IMR-90 (cell line): ENCODE measurements around the gene RAB20. TPM values are rescaled to one million over a fixed set of nuclear protein-coding genes. Genes with fewer than 3 reads are reported as not detected.

Source experiments
- ATAC-seq: fragments of 200-7000 bp; cut with Tn5 transposase; 2 replicates; pipeline ENCODE4 v1.9.1; 2020; ENCODE audit warnings: low read depth, mild to moderate bottlenecking, moderate library complexity
- BruUV-seq: library from RNA; stranded (reverse); fragments of 400-500 nt; replicated peaks from 2 replicates; lab custom pipeline; 2021; lab: Mats Ljungman, UMichigan
- CTCF ChIA-PET: fragments of 300-600 bp; formaldehyde crosslinking; extraction: SDS; loops from one replicate; lab custom pipeline; 2021; ENCODE audit warnings: antibody characterized with exemption; lab: Yijun Ruan, JAX
- POLR2A ChIA-PET: fragments of 300-600 bp; sonication (Branson Sonifier 250); formaldehyde crosslinking; loops from one replicate; lab custom pipeline; 2022; ENCODE audit warnings: antibody characterized with exemption; ENCODE audit not compliant: unreplicated experiment; lab: Charles Lee
- DNase-seq: peaks from one replicate; pipeline ENCODE4 v3.0.0; 2013
- H2AFZ ChIP-seq: replicated peaks from 2 replicates; pipeline ENCODE3; 2013; ENCODE audit warnings: low read length, mild to moderate bottlenecking; ENCODE audit not compliant: poor library complexity
- H2AK5ac ChIP-seq: 2 replicates; pipeline ENCODE4 v1.6.1; 2013; ENCODE audit warnings: low read depth, low read length, inconsistent platforms
- H2AK9ac ChIP-seq: replicated peaks from 2 replicates; pipeline ENCODE3; 2013; ENCODE audit warnings: mild to moderate bottlenecking, low read depth, low read length, moderate library complexity; ENCODE audit not compliant: poor library complexity
- H2BK120ac ChIP-seq: 2 replicates; pipeline ENCODE4 v1.6.1; 2013; ENCODE audit warnings: low read depth, low read length, inconsistent platforms
- H2BK15ac ChIP-seq: 3 replicates; pipeline ENCODE4 v1.6.1; 2013; ENCODE audit warnings: low read depth, low read length, inconsistent platforms
- H2BK20ac ChIP-seq: 2 replicates; pipeline ENCODE4 v1.6.1; 2013; ENCODE audit warnings: low read depth, mild to moderate bottlenecking, inconsistent platforms, low read length, moderate library complexity
- H2BK5ac ChIP-seq: 2 replicates; pipeline ENCODE4 v1.6.1; 2013; ENCODE audit warnings: mild to moderate bottlenecking, low read depth, low read length, inconsistent platforms; ENCODE audit not compliant: poor library complexity, severe bottlenecking
- H3K14ac ChIP-seq: replicated peaks from 2 replicates; pipeline ENCODE4 v1.6.1; 2013; ENCODE audit warnings: low read depth, low read length, inconsistent platforms
- H3K18ac ChIP-seq: 2 replicates; pipeline ENCODE4 v1.6.1; 2013; ENCODE audit warnings: low read depth, low read length, control low read depth
- H3K23ac ChIP-seq: 2 replicates; pipeline ENCODE4 v1.6.1; 2013; ENCODE audit warnings: low read depth, low read length, inconsistent platforms
- H3K27ac ChIP-seq: 2 replicates; pipeline ENCODE4 v1.5.1; 2013; ENCODE audit warnings: mild to moderate bottlenecking, control low read depth, low read length; ENCODE audit not compliant: insufficient read depth
- H3K27me3 ChIP-seq: 2 replicates; pipeline ENCODE4 v1.6.1; 2013; ENCODE audit warnings: low read length; ENCODE audit not compliant: control insufficient read depth, insufficient read depth
- H3K36me3 ChIP-seq: 2 replicates; pipeline ENCODE4 v1.6.1; 2013; ENCODE audit warnings: low read length, mixed read lengths; ENCODE audit not compliant: control insufficient read depth, insufficient read depth
- H3K4ac ChIP-seq: 2 replicates; pipeline ENCODE4 v1.6.1; 2013; ENCODE audit warnings: low read depth, low read length, inconsistent platforms
- H3K4me1 ChIP-seq: 2 replicates; pipeline ENCODE4 v1.6.1; 2013; ENCODE audit warnings: low read length, mixed read lengths; ENCODE audit not compliant: control insufficient read depth, insufficient read depth
- H3K4me2 ChIP-seq: 2 replicates; pipeline ENCODE4 v1.6.1; 2013; ENCODE audit warnings: low read depth, mild to moderate bottlenecking, control low read depth, low read length, moderate library complexity
- H3K4me3 ChIP-seq: 2 replicates; pipeline ENCODE4 v1.5.1; 2013; ENCODE audit warnings: low read depth, mild to moderate bottlenecking, control low read depth, low read length, moderate library complexity; ENCODE audit not compliant: insufficient read depth
- H3K56ac ChIP-seq: 2 replicates; pipeline ENCODE4 v1.6.1; 2013; ENCODE audit warnings: low read length, inconsistent platforms; ENCODE audit not compliant: insufficient read depth; ENCODE audit errors: extremely low read depth
- H3K79me1 ChIP-seq, 2 experiments: 2 replicates each; pipeline ENCODE4 v1.6.1; 2013; ENCODE audit warnings: low read length in 2 of 2, inconsistent platforms in 1 of 2, low read depth in 1 of 2
- H3K9ac ChIP-seq: 2 replicates; pipeline ENCODE4 v1.6.1; 2013; ENCODE audit warnings: low read depth, low read length, control low read depth
- H3K9me1 ChIP-seq: 2 replicates; pipeline ENCODE4 v1.6.1; 2013; ENCODE audit warnings: low read length, inconsistent platforms; ENCODE audit not compliant: insufficient read depth
- H3K9me3 ChIP-seq: 2 replicates; pipeline ENCODE4 v1.6.1; 2013; ENCODE audit warnings: low read length; ENCODE audit not compliant: control insufficient read depth, insufficient read depth
- H4K20me1 ChIP-seq: 2 replicates; pipeline ENCODE4 v1.6.1; 2013; ENCODE audit warnings: low read length, inconsistent platforms; ENCODE audit not compliant: insufficient read depth
- H4K5ac ChIP-seq: 2 replicates; pipeline ENCODE4 v1.6.1; 2013; ENCODE audit warnings: mild to moderate bottlenecking, low read depth, low read length, control low read depth
- H4K8ac ChIP-seq, 2 experiments: 2 replicates each; pipeline ENCODE4 v1.6.1; 2013; ENCODE audit warnings: low read depth in 2 of 2, low read length in 2 of 2, control low read depth in 1 of 2, inconsistent platforms in 1 of 2
- H4K91ac ChIP-seq: 2 replicates; pipeline ENCODE4 v1.6.1; 2013; ENCODE audit warnings: low read depth, low read length, inconsistent platforms; ENCODE audit not compliant: insufficient read depth
- BHLHE40 ChIP-seq: fragments of 150-350 bp; IDR thresholded peaks from 2 replicates; pipeline ENCODE4 v1.6.1; 2016; ENCODE audit warnings: mild to moderate bottlenecking, low read depth, low read length
- CEBPB ChIP-seq: IDR thresholded peaks from 2 replicates; pipeline ENCODE4 v1.6.1; 2012; ENCODE audit warnings: low read depth, low read length, improper control_type of control experiment
- CHD1 ChIP-seq: IDR thresholded peaks from 2 replicates; pipeline ENCODE4 v1.6.1; 2012; ENCODE audit warnings: low read depth, low read length, improper control_type of control experiment
- MAFK ChIP-seq: IDR thresholded peaks from 2 replicates; pipeline ENCODE4 v1.6.1; 2012; ENCODE audit warnings: low read depth, low read length, improper control_type of control experiment
- MAZ ChIP-seq: IDR thresholded peaks from 2 replicates; pipeline ENCODE4 v1.6.1; 2012; ENCODE audit warnings: low read depth, mild to moderate bottlenecking, low read length, improper control_type of control experiment, moderate library complexity, borderline replicate concordance
- MXI1 ChIP-seq: IDR thresholded peaks from 2 replicates; pipeline ENCODE4 v1.6.1; 2012; ENCODE audit warnings: low read depth, mild to moderate bottlenecking, low read length, moderate library complexity, borderline replicate concordance
- NFE2L2 ChIP-seq: fragments of 150-350 bp; IDR thresholded peaks from 2 replicates; pipeline ENCODE4 v1.6.1; 2016; ENCODE audit warnings: low read depth, mild to moderate bottlenecking, low read length
- POLR2A ChIP-seq: IDR thresholded peaks from 2 replicates; pipeline ENCODE4 v1.6.1; 2012; ENCODE audit warnings: mild to moderate bottlenecking, low read depth, low read length
- RCOR1 ChIP-seq: IDR thresholded peaks from 2 replicates; pipeline ENCODE4 v1.6.1; 2012; ENCODE audit warnings: mild to moderate bottlenecking, low read length, improper control_type of control experiment; ENCODE audit not compliant: insufficient replicate concordance
- RFX5 ChIP-seq: IDR thresholded peaks from 2 replicates; pipeline ENCODE4 v1.8.0; 2012; ENCODE audit warnings: low read depth, mild to moderate bottlenecking, low read length, moderate library complexity
- SMC3 ChIP-seq: fragments of 150-350 bp; IDR thresholded peaks from 2 replicates; pipeline ENCODE4 v1.6.1; 2016; ENCODE audit warnings: low read depth, mild to moderate bottlenecking, antibody characterized with exemption, low read length, moderate library complexity
- WGBS, 2 experiments: methylation state at CpG; one replicate each; pipeline versions ENCODE4 v1.1.5 to v1.1.7; 2013; ENCODE audit warnings: missing lambda C conversion rate in 2 of 2; ENCODE audit not compliant: insufficient read length in 1 of 2; ENCODE audit errors: extremely low coverage in 2 of 2; 5-methylcytosine and 5-hydroxymethylcytosine counted together
- dilution Hi-C: fragments of 300-500 bp; cut with HindIII; formaldehyde crosslinking; loops from one replicate; pipeline ENCODE4 v1.14.3; 2018; ENCODE audit warnings: low sequenced_read_pairs; ENCODE audit not compliant: unreplicated experiment
- in situ Hi-C: fragments of 300-500 bp; cut with MboI; formaldehyde crosslinking; loops from 3 replicates; pipeline ENCODE4 v1.14.3; 2019; ENCODE audit warnings: low sequenced_read_pairs, inconsistent platforms, mixed read lengths
- intact Hi-C: fragments of 100-400 bp; cut with micrococcal nuclease; formaldehyde crosslinking; loops from 2 replicates; pipeline ENCODE4 v1.10.0; 2022
- polyA plus RNA-seq, 3 experiments: library from polyadenylated mRNA; depleted of rRNA; stranded (reverse); fragments of >200 nt; gene quantifications; 2 replicates each; pipeline ENCODE4 v1.2.3, GENCODE V29; 2012; ENCODE audit warnings: low replicate concordance in 1 of 3
- total RNA-seq: library from RNA; depleted of rRNA; stranded (reverse); fragments of >200 nt; gene quantifications from 2 replicates; pipeline ENCODE4 v1.2.3, GENCODE V29; 2012
- TF ChIP-seq, protein P1 (sequence below): fragments of 150-350 bp; IDR thresholded peaks from 2 replicates; pipeline ENCODE4 v1.6.1; 2017; ENCODE audit warnings: mild to moderate bottlenecking, antibody characterized with exemption, low read length, low read depth
- TF ChIP-seq, protein P2 (sequence below): fragments of 150-350 bp; IDR thresholded peaks from 2 replicates; pipeline ENCODE4 v1.6.1; 2016; ENCODE audit warnings: low read depth, mild to moderate bottlenecking, low read length, moderate library complexity, borderline replicate concordance
- TF ChIP-seq, protein P3 (sequence below): conservative IDR thresholded peaks from 2 replicates; pipeline ENCODE4 v1.5.1; 2012; ENCODE audit warnings: mild to moderate bottlenecking, low read depth, low read length, improper control_type of control experiment

Gene RAB20
- total and polyA plus RNA-seq, 2 of the 4 experiments (the other 2 are of a cell fraction), result 3.8 to 5.1 TPM

- no peaks in the 10 kb centered on the region for H3K79me1 ChIP-seq
- no peak overlapping the region for H2AFZ ChIP-seq
- CTCF ChIA-PET, result no interaction called here
- no peak overlapping the region for H3K4ac ChIP-seq
- H3K9ac ChIP-seq, result no peak overlapping the region
- no peak overlapping the region for H2BK120ac ChIP-seq
- no peak overlapping the region for H3K27ac ChIP-seq
- WGBS, 2 experiments, result no CpG with 5 or more reads among the region's 6 CpGs
- TF ChIP-seq POLR2A (no peak), CHD1 (no peak), MXI1 (no peak), MAFK (no peak), BHLHE40 (no peak), RCOR1 (no peak), SMC3 (no peak), NFE2L2 (no peak), CEBPB (no peak), RFX5 (no peak), MAZ (no peak)
- TF ChIP-seq, protein P1, sequence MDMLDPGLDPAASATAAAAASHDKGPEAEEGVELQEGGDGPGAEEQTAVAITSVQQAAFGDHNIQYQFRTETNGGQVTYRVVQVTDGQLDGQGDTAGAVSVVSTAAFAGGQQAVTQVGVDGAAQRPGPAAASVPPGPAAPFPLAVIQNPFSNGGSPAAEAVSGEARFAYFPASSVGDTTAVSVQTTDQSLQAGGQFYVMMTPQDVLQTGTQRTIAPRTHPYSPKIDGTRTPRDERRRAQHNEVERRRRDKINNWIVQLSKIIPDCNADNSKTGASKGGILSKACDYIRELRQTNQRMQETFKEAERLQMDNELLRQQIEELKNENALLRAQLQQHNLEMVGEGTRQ, result no peak
- TF ChIP-seq, protein P2, sequence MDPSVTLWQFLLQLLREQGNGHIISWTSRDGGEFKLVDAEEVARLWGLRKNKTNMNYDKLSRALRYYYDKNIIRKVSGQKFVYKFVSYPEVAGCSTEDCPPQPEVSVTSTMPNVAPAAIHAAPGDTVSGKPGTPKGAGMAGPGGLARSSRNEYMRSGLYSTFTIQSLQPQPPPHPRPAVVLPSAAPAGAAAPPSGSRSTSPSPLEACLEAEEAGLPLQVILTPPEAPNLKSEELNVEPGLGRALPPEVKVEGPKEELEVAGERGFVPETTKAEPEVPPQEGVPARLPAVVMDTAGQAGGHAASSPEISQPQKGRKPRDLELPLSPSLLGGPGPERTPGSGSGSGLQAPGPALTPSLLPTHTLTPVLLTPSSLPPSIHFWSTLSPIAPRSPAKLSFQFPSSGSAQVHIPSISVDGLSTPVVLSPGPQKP, result no peak
- TF ChIP-seq, protein P3, sequence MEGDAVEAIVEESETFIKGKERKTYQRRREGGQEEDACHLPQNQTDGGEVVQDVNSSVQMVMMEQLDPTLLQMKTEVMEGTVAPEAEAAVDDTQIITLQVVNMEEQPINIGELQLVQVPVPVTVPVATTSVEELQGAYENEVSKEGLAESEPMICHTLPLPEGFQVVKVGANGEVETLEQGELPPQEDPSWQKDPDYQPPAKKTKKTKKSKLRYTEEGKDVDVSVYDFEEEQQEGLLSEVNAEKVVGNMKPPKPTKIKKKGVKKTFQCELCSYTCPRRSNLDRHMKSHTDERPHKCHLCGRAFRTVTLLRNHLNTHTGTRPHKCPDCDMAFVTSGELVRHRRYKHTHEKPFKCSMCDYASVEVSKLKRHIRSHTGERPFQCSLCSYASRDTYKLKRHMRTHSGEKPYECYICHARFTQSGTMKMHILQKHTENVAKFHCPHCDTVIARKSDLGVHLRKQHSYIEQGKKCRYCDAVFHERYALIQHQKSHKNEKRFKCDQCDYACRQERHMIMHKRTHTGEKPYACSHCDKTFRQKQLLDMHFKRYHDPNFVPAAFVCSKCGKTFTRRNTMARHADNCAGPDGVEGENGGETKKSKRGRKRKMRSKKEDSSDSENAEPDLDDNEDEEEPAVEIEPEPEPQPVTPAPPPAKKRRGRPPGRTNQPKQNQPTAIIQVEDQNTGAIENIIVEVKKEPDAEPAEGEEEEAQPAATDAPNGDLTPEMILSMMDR, result no peak
- H2BK15ac ChIP-seq, result no peak overlapping the region
- H2BK20ac ChIP-seq, result no peak overlapping the region
- H3K9me3 ChIP-seq, result no peaks in the 10 kb centered on the region
- dilution Hi-C loops, result no loop called here
- H3K4me2 ChIP-seq, result no peak overlapping the region
- H3K56ac ChIP-seq, result no peak overlapping the region
- POLR2A ChIA-PET, result no interaction called here
- no peak overlapping the region for H3K4me3 ChIP-seq
- no peaks in the 10 kb centered on the region for H4K20me1 ChIP-seq
- no TSS peak for BruUV-seq
- in situ Hi-C loops, result no loop called here
- DNase-seq, result no peak
- H4K5ac ChIP-seq, result no peak overlapping the region
- H2AK9ac ChIP-seq, result no peak overlapping the region
- H4K8ac ChIP-seq, result no peak overlapping the region
- no peaks in the 10 kb centered on the region for H3K9me1 ChIP-seq
- H3K23ac ChIP-seq, result no peak overlapping the region
- no peaks in the 10 kb centered on the region for H3K36me3 ChIP-seq
- no peak for ATAC-seq
- H4K91ac ChIP-seq, result no peak overlapping the region
- intact Hi-C loops, result no loop called here
- H3K4me1 ChIP-seq, result no peaks in the 10 kb centered on the region
- no peak overlapping the region for H3K14ac ChIP-seq
- H2BK5ac ChIP-seq, result no peak overlapping the region
- H3K18ac ChIP-seq, result no peak overlapping the region
- no peak overlapping the region for H2AK5ac ChIP-seq
- H3K27me3 ChIP-seq, result peaks cover 3% of the 10 kb centered on the region; the same call in 1 of the 2 replicates
Measured at GRCh38 chr13:110605132-110605531, 43.6 kb upstream of the RAB20 start.
